Transverse colon (tissue), 4 donors: Measurements from ENCODE around the gene JARID2. TPM values are rescaled to one million over a fixed set of nuclear protein-coding genes. Genes with fewer than 3 reads are reported as not detected.

Experiments
- DNase-seq: peaks from one replicate; pipeline ENCODE4 v3.0.0-alpha.2; 2019
- H3K27ac ChIP-seq, 4 donors: fragments of 200-600 bp; sonication (generic); 2 replicates each; pipeline ENCODE4 v1.5.1; 2016 to 2018; ENCODE audit warnings: inconsistent platforms in 4 of 4
- H3K27me3 ChIP-seq: fragments of 200-600 bp; sonication (generic); 2 replicates; pipeline ENCODE4 v1.5.1; 2017; ENCODE audit warnings: inconsistent platforms
- H3K36me3 ChIP-seq, 4 donors: fragments of 200-600 bp; sonication (generic); 2 replicates each; pipeline ENCODE4 v1.5.1; 2017 to 2019; ENCODE audit warnings: inconsistent platforms in 4 of 4
- H3K4me1 ChIP-seq, 4 donors: fragments of 200-600 bp; sonication (generic); 2 replicates each; pipeline ENCODE4 v1.5.1; 2017 to 2020; ENCODE audit warnings: inconsistent platforms in 4 of 4
- H3K4me3 ChIP-seq, 4 donors: fragments of 200-600 bp; sonication (generic); 1 replicate in 1 of 4; 2 replicates in 3 of 4; pipeline versions ENCODE4 v1.5.1 to v1.6.1; 2017 to 2019; ENCODE audit warnings: inconsistent platforms in 4 of 4
- H3K9me3 ChIP-seq, 2 donors: fragments of 200-600 bp; sonication (generic); 2 replicates each; pipeline ENCODE4 v1.5.1; 2017 to 2019; ENCODE audit warnings: inconsistent platforms in 2 of 2
- EP300 ChIP-seq: sonication (generic); formaldehyde crosslinking; IDR thresholded peaks from one replicate; pipeline ENCODE4 v1.6.1; 2017; ENCODE audit warnings: antibody characterized with exemption, low read depth
- POLR2A ChIP-seq: fragments of 450-650 bp; IDR thresholded peaks from one replicate; pipeline ENCODE4 v1.6.1; 2016; ENCODE audit warnings: antibody characterized with exemption, mild to moderate bottlenecking, moderate library complexity
- POLR2AphosphoS5 ChIP-seq, 3 donors: sonication (generic); formaldehyde crosslinking; IDR thresholded peaks; one replicate each; pipeline ENCODE4 v1.6.1; 2016; ENCODE audit warnings: antibody characterized with exemption in 3 of 3
- WGBS, 2 donors: methylation state at CpG; one replicate each; pipeline ENCODE4 v1.1.5; 2018; ENCODE audit warnings: low coverage in 1 of 2; 5-methylcytosine and 5-hydroxymethylcytosine counted together
- in situ Hi-C, 4 donors: fragments of 200-750 bp; cut with MboI; loops; one replicate each; pipeline versions ENCODE4 v1.15.0 to v1.15.1; 2017; ENCODE audit warnings: low sequenced_read_pairs in 3 of 4, low pct_ligation_motif_present in 1 of 4, low pct_unique_long_range_greater_than_20kb in 1 of 4
- intact Hi-C: fragments of 100-400 bp; cut with DNase I; formaldehyde crosslinking; loops from one replicate; pipeline ENCODE4 v1.15.1; 2023; ENCODE audit warnings: low total_unique reads
- total RNA-seq, 4 donors: library from RNA; depleted of rRNA; stranded (reverse); fragments of >200 nt; gene quantifications; one replicate each; pipeline ENCODE4 v1.1.0, GENCODE V29; 2016
- TF ChIP-seq, protein P1 (sequence below), 5 experiments: fragments of 200-600 bp in 3 of 5; fragments of 450-650 bp in 2 of 5; sonication (generic) in 3 of 5; IDR thresholded peaks; 1 replicate in 2 of 5; 2 replicates in 3 of 5; pipeline ENCODE4 v1.5.1; 2016 to 2017; ENCODE audit warnings: antibody characterized with exemption in 5 of 5, inconsistent platforms in 3 of 5, mild to moderate bottlenecking in 2 of 5, moderate library complexity in 1 of 5

JARID2 gene
- total RNA-seq, 4 donors from 2014 or later: 9.4 to 18.7 (median 10.9) TPM

DNA sequence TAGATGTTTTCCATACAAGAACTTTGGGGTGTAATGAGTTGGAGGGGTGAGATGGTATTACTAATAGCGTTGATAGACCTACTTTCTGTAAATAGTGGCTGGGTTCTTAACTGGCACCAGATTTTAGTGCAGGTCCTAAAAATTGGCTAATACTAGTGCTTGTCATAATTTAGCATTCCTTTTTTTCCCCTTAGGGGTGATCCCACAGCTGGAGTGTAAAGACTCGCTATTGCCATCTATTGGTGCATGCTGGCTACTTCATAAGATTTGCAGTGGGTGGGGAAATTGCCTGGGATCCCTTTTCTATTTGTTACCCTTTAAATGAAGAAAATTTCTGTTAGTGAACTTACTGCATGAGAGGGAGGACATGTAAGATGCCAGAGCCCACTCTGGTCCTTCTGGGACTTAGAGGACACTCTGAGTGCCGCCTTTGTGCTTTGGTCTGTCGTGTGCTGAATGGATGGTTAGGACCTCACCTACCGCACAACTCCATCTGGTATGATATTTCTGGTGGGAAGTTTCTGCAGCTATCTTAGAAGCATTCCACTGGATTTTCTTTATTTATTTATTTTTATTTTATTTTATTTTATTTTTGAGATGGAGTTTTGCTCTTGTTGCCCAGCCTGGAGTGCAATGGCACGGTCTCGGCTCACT lies 195.5 kb downstream of the JARID2 start:
- TF ChIP-seq, protein P1, sequence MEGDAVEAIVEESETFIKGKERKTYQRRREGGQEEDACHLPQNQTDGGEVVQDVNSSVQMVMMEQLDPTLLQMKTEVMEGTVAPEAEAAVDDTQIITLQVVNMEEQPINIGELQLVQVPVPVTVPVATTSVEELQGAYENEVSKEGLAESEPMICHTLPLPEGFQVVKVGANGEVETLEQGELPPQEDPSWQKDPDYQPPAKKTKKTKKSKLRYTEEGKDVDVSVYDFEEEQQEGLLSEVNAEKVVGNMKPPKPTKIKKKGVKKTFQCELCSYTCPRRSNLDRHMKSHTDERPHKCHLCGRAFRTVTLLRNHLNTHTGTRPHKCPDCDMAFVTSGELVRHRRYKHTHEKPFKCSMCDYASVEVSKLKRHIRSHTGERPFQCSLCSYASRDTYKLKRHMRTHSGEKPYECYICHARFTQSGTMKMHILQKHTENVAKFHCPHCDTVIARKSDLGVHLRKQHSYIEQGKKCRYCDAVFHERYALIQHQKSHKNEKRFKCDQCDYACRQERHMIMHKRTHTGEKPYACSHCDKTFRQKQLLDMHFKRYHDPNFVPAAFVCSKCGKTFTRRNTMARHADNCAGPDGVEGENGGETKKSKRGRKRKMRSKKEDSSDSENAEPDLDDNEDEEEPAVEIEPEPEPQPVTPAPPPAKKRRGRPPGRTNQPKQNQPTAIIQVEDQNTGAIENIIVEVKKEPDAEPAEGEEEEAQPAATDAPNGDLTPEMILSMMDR (IDR thresholded peaks at IDR 0.05): peak; percentile 66 to 81 (median 77)
- TF ChIP-seq EP300: no peak
- H3K27me3 ChIP-seq: no peaks in the 10 kb centered on the region
- no peak overlapping the region for H3K27ac ChIP-seq
- H3K36me3 ChIP-seq: no peaks in the 10 kb centered on the region
- peak; percentile 35 for DNase-seq
- whole genome bisulfite sequencing, 2 donors: 53 to 77% methylated on average over 4 to 7 of the region's 7 CpGs
- no peaks in the 10 kb centered on the region for H3K9me3 ChIP-seq
- no peak overlapping the region for H3K4me3 ChIP-seq
- intact Hi-C loops (no loop called here), in situ Hi-C loops (loop anchor here in 1 of 4 donors (25.0 kb wide), 1 partner anchor 179 kb away; no protein-coding TSS in a partner anchor)
- peaks cover 0 to 63% (median 12%) of the 10 kb centered on the region in 4 donors for H3K4me1 ChIP-seq

DNA sequence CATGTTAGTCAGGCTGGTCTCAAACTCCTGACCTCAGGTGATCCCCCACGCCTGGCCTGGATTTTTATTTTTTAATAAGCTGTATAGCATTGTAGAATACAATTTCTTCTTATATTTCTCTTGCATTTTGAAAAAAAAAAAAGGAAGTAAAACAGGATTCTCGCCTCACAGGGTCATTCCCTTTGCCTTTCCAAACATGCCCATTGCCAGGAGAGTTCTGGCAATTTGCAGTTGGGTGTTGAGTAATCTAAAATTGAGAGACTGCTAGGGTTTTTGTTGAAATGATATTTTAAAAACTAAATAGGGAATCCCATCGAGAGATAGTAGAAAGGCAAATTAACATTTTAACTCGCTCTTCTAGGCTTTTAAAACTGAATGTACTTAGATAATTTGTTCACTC lies 196.1 kb downstream of the JARID2 start:
- DNase-seq: no peak
- peaks cover 0 to 63% (median 12%) of the 10 kb centered on the region in 4 donors for H3K4me1 ChIP-seq
- in situ Hi-C loops: loop anchor here in 1 of 4 donors (25.0 kb wide), 1 partner anchor 180 kb away; no protein-coding TSS in a partner anchor
- intact Hi-C loops: no loop called here
- H3K27ac ChIP-seq: no peak overlapping the region
- no peak for TF ChIP-seq POLR2A
- TF ChIP-seq, protein P1 (IDR thresholded peaks at IDR 0.05): no peak
- TF ChIP-seq EP300: no peak
- no peak for TF ChIP-seq POLR2AphosphoS5 (IDR thresholded peaks at IDR 0.05)
- no peaks in the 10 kb centered on the region for H3K9me3 ChIP-seq
- H3K4me3 ChIP-seq: no peak overlapping the region
- no peaks in the 10 kb centered on the region for H3K36me3 ChIP-seq
- no peaks in the 10 kb centered on the region for H3K27me3 ChIP-seq
- 78 to 82% methylated on average over 4 of the region's 4 CpGs for whole genome bisulfite sequencing, 2 donors

DNA sequence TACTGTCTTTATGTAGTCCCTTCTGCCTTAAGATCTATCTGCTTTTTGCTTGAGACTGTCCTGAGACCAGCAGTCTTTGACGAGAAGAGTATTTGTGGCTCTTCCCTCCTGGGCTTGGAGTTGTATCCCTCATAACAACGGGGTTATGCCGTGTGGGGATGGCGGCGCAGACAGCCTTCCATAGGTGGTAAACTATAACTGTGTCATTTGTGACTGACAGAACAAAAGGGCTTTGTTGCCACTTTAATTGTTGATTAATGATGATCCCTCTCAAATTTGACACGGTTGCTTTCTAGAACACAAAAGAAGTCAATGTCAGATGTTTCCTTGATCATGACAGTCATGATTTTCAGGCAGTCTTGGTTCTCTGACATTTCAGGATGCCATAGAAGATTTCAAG lies 196.6 kb downstream of the JARID2 start:
- intact Hi-C loops: no loop called here
- Histone ChIP-seq H3K4me3 (no peak overlapping the region), H3K27me3 (no peaks in the 10 kb centered on the region), H3K4me1 (peaks cover under 1 to 64% (median 14%) of the 10 kb centered on the region in 4 donors), H3K36me3 (no peaks in the 10 kb centered on the region), H3K27ac (peak overlapping the region in 1 of 4 donors; percentile 14), H3K9me3 (no peaks in the 10 kb centered on the region)
- no peak for DNase-seq
- in situ Hi-C loops: loop anchor here in 1 of 4 donors (25.0 kb wide), 1 partner anchor 180 kb away; no protein-coding TSS in a partner anchor
- no peak for TF ChIP-seq EP300
- TF ChIP-seq, protein P1 (IDR thresholded peaks at IDR 0.05): no peak
- TF ChIP-seq POLR2AphosphoS5 (IDR thresholded peaks at IDR 0.05): no peak
- no peak for TF ChIP-seq POLR2A
- WGBS, 2 donors: 88 to 89% methylated on average over 2 to 6 of the region's 6 CpGs

DNA sequence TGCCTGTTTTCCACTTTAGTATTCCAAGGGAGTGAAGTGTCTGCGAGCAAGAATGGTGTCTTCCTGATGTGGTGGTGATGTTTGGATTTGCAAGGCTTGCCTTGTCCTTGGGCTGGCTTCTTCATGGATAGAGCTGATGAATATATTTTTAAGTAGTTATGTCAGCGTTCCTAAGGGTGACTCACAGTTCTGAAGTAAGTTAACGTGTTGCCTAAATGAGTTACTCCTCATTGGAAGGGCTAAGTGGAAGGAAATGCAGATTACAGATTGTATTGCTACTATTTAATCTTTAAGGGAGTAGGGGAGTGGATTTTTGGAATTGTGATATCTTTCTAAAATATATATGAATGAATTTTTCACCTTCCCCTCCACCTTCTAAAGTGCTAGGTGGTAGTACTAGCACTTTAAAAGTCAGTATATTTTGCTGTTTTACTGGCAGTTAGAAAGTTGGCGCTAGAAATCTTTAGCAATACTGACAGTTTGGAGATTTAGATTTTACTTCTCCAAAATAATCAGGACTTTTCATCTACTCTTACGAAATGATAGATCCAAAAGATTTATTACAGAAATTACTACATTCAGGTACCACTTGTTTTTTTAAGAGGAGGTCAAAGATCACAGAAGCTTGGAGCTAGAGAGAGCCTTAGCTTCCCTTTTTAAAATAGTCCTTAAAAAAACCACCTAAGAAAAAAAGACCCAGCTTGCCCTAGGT lies 197.4 kb downstream of the JARID2 start:
- Histone ChIP-seq H3K27ac (peak overlapping the region in 1 of 4 donors; percentile 15), H3K9me3 (no peaks in the 10 kb centered on the region), H3K27me3 (no peaks in the 10 kb centered on the region), H3K4me3 (no peak overlapping the region), H3K36me3 (no peaks in the 10 kb centered on the region), H3K4me1 (peaks cover 4 to 72% (median 20%) of the 10 kb centered on the region in 4 donors)
- TF ChIP-seq POLR2A (no peak), POLR2AphosphoS5 (IDR thresholded peaks at IDR 0.05) (peak in 1 of 3 donors; percentile 8), EP300 (no peak)
- TF ChIP-seq, protein P1 (IDR thresholded peaks at IDR 0.05): no peak
- DNase-seq: no peak
- intact Hi-C loops: no loop called here
- in situ Hi-C loops: loop anchor here in 1 of 4 donors (25.0 kb wide), 1 partner anchor 181 kb away; no protein-coding TSS in a partner anchor
- WGBS, 2 donors: 57 to 59% methylated on average over 5 of the region's 5 CpGs
